ENCODE measurements around the gene SORCS2. TPM values are rescaled to one million over a fixed set of nuclear protein-coding genes. Genes with fewer than 3 reads are reported as not detected.

SORCS2 gene
- total RNA-seq, 3 donors from 2014 or later, result 0.66 to 1.3 (median 0.80) TPM

DNA sequence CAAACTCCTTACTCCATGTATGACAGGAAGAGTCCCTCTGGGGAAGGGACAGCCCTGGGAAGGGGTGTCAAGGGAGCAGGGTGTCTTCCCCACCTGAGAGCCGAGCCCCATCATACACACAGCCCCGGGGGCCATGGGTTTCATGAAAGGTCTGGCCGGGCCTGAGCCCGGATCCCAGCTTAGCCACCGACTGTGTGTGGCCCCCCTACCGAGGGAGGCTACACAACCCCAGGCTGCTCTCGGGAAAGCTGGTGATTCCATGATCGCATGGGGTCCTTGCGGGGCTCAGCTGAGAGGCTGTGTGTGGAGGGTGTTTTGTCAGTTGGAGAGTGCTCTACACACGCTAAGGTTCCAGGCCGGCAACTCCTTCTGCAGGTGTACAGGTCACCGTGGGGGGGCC, 55.6 kb downstream of the SORCS2 start:
- Histone ChIP-seq H3K27ac (no peak overlapping the region), H3K4me1 (no peaks in the 10 kb centered on the region), H3K27me3 (no peaks in the 10 kb centered on the region), H3K36me3 (no peaks in the 10 kb centered on the region), H3K4me3 (no peak overlapping the region), H3K9me3 (no peaks in the 10 kb centered on the region)
- no peak for TF ChIP-seq CTCF (IDR thresholded peaks at IDR 0.05)
- no peak for TF ChIP-seq POLR2AphosphoS5 (IDR thresholded peaks at IDR 0.05)
- TF ChIP-seq POLR2A (IDR thresholded peaks at IDR 0.05), result no peak
- no peak for DNase-seq (ENCODE audit: low spot score in 2 of 2)
- intact Hi-C loops (cut with DNase I; ENCODE audit: low total_unique reads), result no loop called here

GRCh38 chr4:7248857-7249256, 56.5 kb downstream of the SORCS2 start:
- Histone ChIP-seq H3K36me3 (no peaks in the 10 kb centered on the region), H3K27ac (no peak overlapping the region), H3K4me1 (no peaks in the 10 kb centered on the region), H3K27me3 (no peaks in the 10 kb centered on the region), H3K9me3 (no peaks in the 10 kb centered on the region), H3K4me3 (no peak overlapping the region)
- TF ChIP-seq POLR2A (IDR thresholded peaks at IDR 0.05), result no peak
- TF ChIP-seq CTCF (IDR thresholded peaks at IDR 0.05), result no peak
- TF ChIP-seq POLR2AphosphoS5 (IDR thresholded peaks at IDR 0.05), result no peak
- DNase-seq (ENCODE audit: low spot score in 2 of 2), result no peak
- intact Hi-C loops (cut with DNase I; ENCODE audit: low total_unique reads), result no loop called here

DNA sequence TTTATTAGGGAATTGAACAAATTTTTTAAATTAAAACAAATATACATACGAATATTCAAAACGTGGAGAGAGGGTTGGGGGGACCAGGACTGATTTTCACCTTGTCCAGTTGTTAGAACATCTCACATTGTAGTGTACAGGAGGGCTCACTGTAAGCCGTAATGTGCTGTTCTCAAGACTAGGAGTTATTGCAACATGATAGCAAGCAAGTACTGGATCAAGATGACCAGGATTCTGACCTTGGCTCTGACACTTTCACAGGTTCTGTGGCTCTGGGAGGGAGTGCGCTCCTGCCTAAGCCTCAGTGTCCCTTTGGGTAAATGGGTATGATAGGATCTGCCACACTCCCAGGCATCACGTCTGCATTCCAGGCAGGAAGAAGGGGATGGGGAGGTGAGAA, 59.0 kb downstream of the SORCS2 start:
- no peaks in the 10 kb centered on the region for H3K4me1 ChIP-seq
- DNase-seq (ENCODE audit: low spot score in 2 of 2), result no peak
- TF ChIP-seq POLR2A (IDR thresholded peaks at IDR 0.05), result no peak
- no peak for TF ChIP-seq POLR2AphosphoS5 (IDR thresholded peaks at IDR 0.05)
- no peak for TF ChIP-seq CTCF (IDR thresholded peaks at IDR 0.05)
- no peaks in the 10 kb centered on the region for H3K36me3 ChIP-seq
- no peaks in the 10 kb centered on the region for H3K9me3 ChIP-seq
- no peak overlapping the region for H3K4me3 ChIP-seq
- no peak overlapping the region for H3K27ac ChIP-seq
- intact Hi-C loops (cut with DNase I; ENCODE audit: low total_unique reads), result no loop called here
- no peaks in the 10 kb centered on the region for H3K27me3 ChIP-seq

DNA sequence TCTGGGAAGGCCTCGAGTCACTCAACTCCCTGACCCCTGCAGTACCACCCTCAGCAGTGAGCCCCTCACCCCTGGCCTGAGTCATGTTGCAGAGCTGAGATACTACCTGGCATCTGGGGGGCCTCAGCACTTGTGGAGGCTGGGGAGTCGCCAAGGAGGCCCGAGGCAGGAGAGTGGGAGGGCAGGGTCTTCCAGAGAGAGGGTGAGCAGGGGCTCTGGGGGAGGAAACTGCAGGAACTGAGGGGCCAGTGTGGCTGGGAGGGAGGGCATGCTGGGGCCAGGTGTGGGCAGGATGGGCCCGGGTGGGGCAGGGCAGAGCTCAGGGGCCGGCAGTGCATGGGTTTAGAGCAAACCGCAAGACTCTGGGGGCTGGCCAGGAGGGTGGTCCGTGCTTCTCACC, 59.7 kb downstream of the SORCS2 start:
- H3K27ac ChIP-seq, result no peak overlapping the region
- intact Hi-C loops (cut with DNase I; ENCODE audit: low total_unique reads), result no loop called here

More for the DNA sequence above, 59.7 kb downstream of the SORCS2 start:
- H3K9me3 ChIP-seq, result no peaks in the 10 kb centered on the region
- H3K36me3 ChIP-seq, result no peaks in the 10 kb centered on the region
- H3K27me3 ChIP-seq, result no peaks in the 10 kb centered on the region
- no peaks in the 10 kb centered on the region for H3K4me1 ChIP-seq
- H3K4me3 ChIP-seq, result no peak overlapping the region
- TF ChIP-seq POLR2AphosphoS5 (IDR thresholded peaks at IDR 0.05) (no peak), POLR2A (IDR thresholded peaks at IDR 0.05) (no peak), CTCF (IDR thresholded peaks at IDR 0.05) (no peak)
- no peak for DNase-seq (ENCODE audit: low spot score in 2 of 2)

All from breast epithelium (tissue), 4 donors.